Measurements from ENCODE around the gene ADAMTS9.

ADAMTS9 gene

GRCh38 chr3:64488939-64489338, 198.9 kb downstream of the ADAMTS9 start:
- CTCF ChIA-PET, result interaction anchor here (1.2 kb wide), 1 partner anchor 458 kb away, joined by 3 read pairs; no protein-coding TSS in a partner anchor
- TF ChIP-seq CTCF (IDR thresholded peaks at IDR 0.05; ENCODE audit: control extremely low read depth, extremely low read depth, low read depth, missing control alignments), result no peak
- POLR2A ChIA-PET, result no interaction called here
- DNase-seq (ENCODE audit: extremely low spot score), result no peak

GRCh38 chr3:64484289-64484992, 203.4 kb downstream of the ADAMTS9 start:
- CTCF ChIA-PET, result interaction anchor here (0.6 to 5.9 kb wide), 47 partner anchors 9 to 1134 kb away, joined by 3 to 127 read pairs (median 4); partner anchors contain the start of genes PRICKLE2 and PSMD6
- DNase-seq (ENCODE audit: extremely low spot score), result peak; percentile 69
- TF ChIP-seq CTCF (IDR thresholded peaks at IDR 0.05; ENCODE audit: control extremely low read depth, extremely low read depth, low read depth, missing control alignments), result peak; percentile 83
- POLR2A ChIA-PET, result no interaction called here

- POLR2A ChIA-PET, result no interaction called here
- no peak for DNase-seq (ENCODE audit: extremely low spot score)
- TF ChIP-seq CTCF (IDR thresholded peaks at IDR 0.05; ENCODE audit: control extremely low read depth, extremely low read depth, low read depth, missing control alignments), result no peak
- CTCF ChIA-PET, result interaction anchor here (0.9 to 5.9 kb wide), 18 partner anchors 9 to 1133 kb away, joined by 3 to 127 read pairs (median 8); partner anchors contain the start of genes PRICKLE2 and PSMD6
Observed at GRCh38 chr3:64483467-64483866, 204.3 kb downstream of the ADAMTS9 start.

GRCh38 chr3:64475037-64475436, 212.8 kb downstream of the ADAMTS9 start:
- CTCF ChIA-PET, result interaction anchor here (1.0 to 3.8 kb wide), 7 partner anchors 9 to 1123 kb away, joined by 3 to 32 read pairs (median 4); no protein-coding TSS in a partner anchor
- no peak for DNase-seq (ENCODE audit: extremely low spot score)
- POLR2A ChIA-PET, result no interaction called here
- TF ChIP-seq CTCF (IDR thresholded peaks at IDR 0.05; ENCODE audit: control extremely low read depth, extremely low read depth, low read depth, missing control alignments), result no peak

GRCh38 chr3:64473466-64473865, 214.3 kb downstream of the ADAMTS9 start:
- CTCF ChIA-PET, result interaction anchor here (0.7 to 3.8 kb wide), 5 partner anchors 10 to 455 kb away, joined by 3 to 32 read pairs (median 3); partner anchors contain the start of gene PSMD6

GRCh38 chr3:64470436-64470835, 217.4 kb downstream of the ADAMTS9 start:
- ChIA-PET POLR2A (no interaction called here), CTCF (interaction anchor here (1.4 kb wide), 1 partner anchor 19 kb away, joined by 4 read pairs; no protein-coding TSS in a partner anchor)
- TF ChIP-seq CTCF (IDR thresholded peaks at IDR 0.05; ENCODE audit: control extremely low read depth, extremely low read depth, low read depth, missing control alignments), result no peak
- no peak for DNase-seq (ENCODE audit: extremely low spot score)

More at GRCh38 chr3:64473466-64473865, 214.3 kb downstream of the ADAMTS9 start:
- DNase-seq (ENCODE audit: extremely low spot score), result no peak
- POLR2A ChIA-PET, result no interaction called here
- no peak for TF ChIP-seq CTCF (IDR thresholded peaks at IDR 0.05; ENCODE audit: control extremely low read depth, extremely low read depth, low read depth, missing control alignments)

Measured in GM10248 (cell line).